HepG2 (cell line): ENCODE data around the gene TMTC2.

ENCODE experiments used
- ATF7 ChIP-seq, 2 experiments: fragments of 450-650 bp in 1 of 2; sonication (generic) in 1 of 2; formaldehyde crosslinking in 1 of 2; IDR thresholded peaks; 2 replicates each; pipeline versions ENCODE4 v1.4.0 to v1.6.1; 2016 to 2020; ENCODE audit warnings: antibody characterized with exemption in 1 of 2, mild to moderate bottlenecking in 1 of 2, missing genetic modification reagents in 1 of 2
- BRCA1 ChIP-seq: sonication (generic); formaldehyde crosslinking; IDR thresholded peaks from 2 replicates; pipeline ENCODE4 v1.4.0; 2020; ENCODE audit warnings: missing genetic modification reagents
- EZH2 ChIP-seq: conservative IDR thresholded peaks from 2 replicates; pipeline ENCODE4 v1.6.1; 2012; ENCODE audit warnings: mild to moderate bottlenecking, low read depth, low read length, moderate library complexity
- NCOA1 ChIP-seq: sonication (generic); formaldehyde crosslinking; IDR thresholded peaks from 2 replicates; pipeline ENCODE4 v1.9.0; 2021; ENCODE audit warnings: missing genetic modification reagents
- POLR2A ChIP-seq, 2 experiments: IDR thresholded peaks; 2 replicates each; pipeline ENCODE4 v1.6.1; 2011; ENCODE audit warnings: low read depth in 2 of 2, low read length in 2 of 2, mild to moderate bottlenecking in 1 of 2, moderate library complexity in 1 of 2; ENCODE audit not compliant: insufficient read depth in 1 of 2
- RAD51 ChIP-seq: fragments of 450-650 bp; IDR thresholded peaks from 2 replicates; pipeline ENCODE4 v1.6.1; 2016; ENCODE audit warnings: borderline replicate concordance
- SP2 ChIP-seq: sonication (generic); formaldehyde crosslinking; IDR thresholded peaks from 2 replicates; pipeline ENCODE4 v1.5.1; 2020; ENCODE audit warnings: mild to moderate bottlenecking, missing genetic modification reagents
- TAF1 ChIP-seq: sonication (generic); formaldehyde crosslinking; IDR thresholded peaks from 2 replicates; pipeline ENCODE4 v1.4.0; 2020; ENCODE audit warnings: missing genetic modification reagents
- ZFP37 ChIP-seq: sonication (generic); formaldehyde crosslinking; IDR thresholded peaks from 2 replicates; pipeline ENCODE4 v1.4.0; 2020; ENCODE audit warnings: missing genetic modification reagents, borderline replicate concordance
- ZNF17 ChIP-seq: sonication (generic); formaldehyde crosslinking; IDR thresholded peaks from 2 replicates; pipeline ENCODE4 v1.5.0; 2020; ENCODE audit warnings: mild to moderate bottlenecking, missing genetic modification reagents
- TF ChIP-seq, protein P1 (sequence below): IDR thresholded peaks from 2 replicates; pipeline ENCODE4 v1.6.1; 2016; ENCODE audit warnings: low read depth
- TF ChIP-seq, protein P2 (sequence below): sonication (generic); formaldehyde crosslinking; IDR thresholded peaks from 2 replicates; pipeline ENCODE4 v1.8.1; 2023; ENCODE audit warnings: missing genetic modification reagents, inconsistent platforms, borderline replicate concordance
- TF ChIP-seq, protein P3 (sequence below): sonication (generic); formaldehyde crosslinking; IDR thresholded peaks from 2 replicates; pipeline ENCODE4 v1.4.0; 2020; ENCODE audit warnings: mild to moderate bottlenecking, missing genetic modification reagents
- TF ChIP-seq, protein P4 (sequence below): sonication (generic); formaldehyde crosslinking; IDR thresholded peaks from 2 replicates; pipeline ENCODE4 v1.5.0; 2020; ENCODE audit warnings: mild to moderate bottlenecking, missing genetic modification reagents, moderate library complexity

DNA sequence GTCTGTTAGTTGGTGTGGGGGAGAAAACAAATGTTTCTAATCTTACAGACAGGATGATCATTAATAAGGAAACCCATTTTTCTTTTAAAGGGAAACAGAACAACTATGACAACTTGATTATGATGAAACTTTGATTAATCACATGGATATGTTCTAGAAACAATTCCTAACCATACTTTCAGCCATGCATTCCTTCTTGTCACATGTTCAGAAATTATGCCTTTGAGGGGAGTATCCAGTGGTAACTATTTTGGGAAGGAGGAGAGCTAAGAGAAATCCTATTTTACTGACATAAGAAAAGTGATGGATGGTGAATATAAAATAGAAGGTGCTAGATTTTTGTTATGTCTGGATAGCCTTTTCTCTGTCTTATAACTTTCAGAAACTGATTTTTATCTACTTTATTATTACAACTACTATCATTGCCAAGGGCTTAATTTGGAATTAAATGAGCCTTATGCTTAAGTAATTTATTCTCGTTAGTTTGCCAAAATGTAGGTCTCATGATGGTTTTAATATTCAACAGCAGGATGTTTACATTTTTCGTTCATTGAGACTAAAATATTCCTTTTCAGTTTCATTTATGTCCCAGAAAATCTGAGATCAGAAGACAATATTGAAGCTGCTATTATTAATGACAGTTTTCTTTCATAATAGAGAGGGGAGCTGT is 200.1 kb downstream of the TMTC2 start:
- TF ChIP-seq POLR2A (IDR thresholded peaks at IDR 0.05; ENCODE audit: insufficient read depth in 1 of 2, low read depth in 2 of 2, low read length in 2 of 2) (no peak), ATF7 (IDR thresholded peaks at IDR 0.05) (no peak), ATF7 (CRISPR knock-in tag; IDR thresholded peaks at IDR 0.05) (no peak), BRCA1 (CRISPR knock-in tag) (no peak), ZFP37 (no peak), EZH2 (no peak), SP2 (CRISPR knock-in tag) (no peak), NCOA1 (CRISPR knock-in tag) (no peak), ZNF17 (CRISPR knock-in tag) (no peak), RAD51 (no peak), TAF1 (CRISPR knock-in tag) (no peak)
- TF ChIP-seq, protein P1, sequence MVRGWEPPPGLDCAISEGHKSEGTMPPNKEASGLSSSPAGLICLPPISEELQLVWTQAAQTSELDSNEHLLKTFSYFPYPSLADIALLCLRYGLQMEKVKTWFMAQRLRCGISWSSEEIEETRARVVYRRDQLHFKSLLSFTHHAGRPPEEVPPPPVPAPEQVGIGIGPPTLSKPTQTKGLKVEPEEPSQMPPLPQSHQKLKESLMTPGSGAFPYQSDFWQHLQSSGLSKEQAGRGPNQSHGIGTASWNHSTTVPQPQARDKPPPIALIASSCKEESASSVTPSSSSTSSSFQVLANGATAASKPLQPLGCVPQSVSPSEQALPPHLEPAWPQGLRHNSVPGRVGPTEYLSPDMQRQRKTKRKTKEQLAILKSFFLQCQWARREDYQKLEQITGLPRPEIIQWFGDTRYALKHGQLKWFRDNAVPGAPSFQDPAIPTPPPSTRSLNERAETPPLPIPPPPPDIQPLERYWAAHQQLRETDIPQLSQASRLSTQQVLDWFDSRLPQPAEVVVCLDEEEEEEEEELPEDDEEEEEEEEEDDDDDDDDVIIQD (CRISPR knock-in tag), result no peak
- TF ChIP-seq, protein P2, sequence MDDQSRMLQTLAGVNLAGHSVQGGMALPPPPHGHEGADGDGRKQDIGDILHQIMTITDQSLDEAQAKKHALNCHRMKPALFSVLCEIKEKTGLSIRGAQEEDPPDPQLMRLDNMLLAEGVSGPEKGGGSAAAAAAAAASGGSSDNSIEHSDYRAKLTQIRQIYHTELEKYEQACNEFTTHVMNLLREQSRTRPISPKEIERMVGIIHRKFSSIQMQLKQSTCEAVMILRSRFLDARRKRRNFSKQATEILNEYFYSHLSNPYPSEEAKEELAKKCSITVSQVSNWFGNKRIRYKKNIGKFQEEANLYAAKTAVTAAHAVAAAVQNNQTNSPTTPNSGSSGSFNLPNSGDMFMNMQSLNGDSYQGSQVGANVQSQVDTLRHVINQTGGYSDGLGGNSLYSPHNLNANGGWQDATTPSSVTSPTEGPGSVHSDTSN (CRISPR knock-in tag), result no peak
- TF ChIP-seq, protein P3, sequence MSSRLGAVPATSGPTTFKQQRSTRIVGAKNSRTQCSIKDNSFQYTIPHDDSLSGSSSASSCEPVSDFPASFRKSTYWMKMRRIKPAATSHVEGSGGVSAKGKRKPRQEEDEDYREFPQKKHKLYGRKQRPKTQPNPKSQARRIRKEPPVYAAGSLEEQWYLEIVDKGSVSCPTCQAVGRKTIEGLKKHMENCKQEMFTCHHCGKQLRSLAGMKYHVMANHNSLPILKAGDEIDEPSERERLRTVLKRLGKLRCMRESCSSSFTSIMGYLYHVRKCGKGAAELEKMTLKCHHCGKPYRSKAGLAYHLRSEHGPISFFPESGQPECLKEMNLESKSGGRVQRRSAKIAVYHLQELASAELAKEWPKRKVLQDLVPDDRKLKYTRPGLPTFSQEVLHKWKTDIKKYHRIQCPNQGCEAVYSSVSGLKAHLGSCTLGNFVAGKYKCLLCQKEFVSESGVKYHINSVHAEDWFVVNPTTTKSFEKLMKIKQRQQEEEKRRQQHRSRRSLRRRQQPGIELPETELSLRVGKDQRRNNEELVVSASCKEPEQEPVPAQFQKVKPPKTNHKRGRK (CRISPR knock-in tag), result no peak
- TF ChIP-seq, protein P4, sequence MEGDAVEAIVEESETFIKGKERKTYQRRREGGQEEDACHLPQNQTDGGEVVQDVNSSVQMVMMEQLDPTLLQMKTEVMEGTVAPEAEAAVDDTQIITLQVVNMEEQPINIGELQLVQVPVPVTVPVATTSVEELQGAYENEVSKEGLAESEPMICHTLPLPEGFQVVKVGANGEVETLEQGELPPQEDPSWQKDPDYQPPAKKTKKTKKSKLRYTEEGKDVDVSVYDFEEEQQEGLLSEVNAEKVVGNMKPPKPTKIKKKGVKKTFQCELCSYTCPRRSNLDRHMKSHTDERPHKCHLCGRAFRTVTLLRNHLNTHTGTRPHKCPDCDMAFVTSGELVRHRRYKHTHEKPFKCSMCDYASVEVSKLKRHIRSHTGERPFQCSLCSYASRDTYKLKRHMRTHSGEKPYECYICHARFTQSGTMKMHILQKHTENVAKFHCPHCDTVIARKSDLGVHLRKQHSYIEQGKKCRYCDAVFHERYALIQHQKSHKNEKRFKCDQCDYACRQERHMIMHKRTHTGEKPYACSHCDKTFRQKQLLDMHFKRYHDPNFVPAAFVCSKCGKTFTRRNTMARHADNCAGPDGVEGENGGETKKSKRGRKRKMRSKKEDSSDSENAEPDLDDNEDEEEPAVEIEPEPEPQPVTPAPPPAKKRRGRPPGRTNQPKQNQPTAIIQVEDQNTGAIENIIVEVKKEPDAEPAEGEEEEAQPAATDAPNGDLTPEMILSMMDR (CRISPR knock-in tag), result no peak
